Activated CD4-positive, alpha-beta T cell treated with anti-CD3 and anti-CD28 coated beads, Interleukin-2, amount 50 U/mL, for 4 hours (primary cell): ENCODE results near the gene AP4B1.
A peak's percentile ranks its signal among the peaks of the same experiment; 100 is the strongest.

Experiments used
- DNase-seq, 2 experiments: peaks; one replicate each; pipeline ENCODE4 v3.0.0-alpha.2; 2020

Gene AP4B1

GRCh38 chr1:113929750-113930498, 25.3 kb upstream of the AP4B1 start:
- peak; percentile 34 to 41 for DNase-seq

GRCh38 chr1:113928941-113929749, 24.5 kb upstream of the AP4B1 start, which contains the start of gene HIPK1:
HIPK1 (plus strand) TSS chr1:113929324.
- DNase-seq: peak; percentile 91 to 94

GRCh38 chr1:113928187-113928930, 23.8 kb upstream of the AP4B1 start:
- no peak for DNase-seq

- DNase-seq: no peak
Measured at GRCh38 chr1:113924473-113924872, 19.9 kb upstream of the AP4B1 start.

- DNase-seq: no peak
Measured at GRCh38 chr1:113922957-113923356, 18.4 kb upstream of the AP4B1 start.

GRCh38 chr1:113918243-113918642, 13.6 kb upstream of the AP4B1 start:
- DNase-seq: no peak

GRCh38 chr1:113917400-113918082, 12.9 kb upstream of the AP4B1 start:
- no peak for DNase-seq

- no peak for DNase-seq
Measured at GRCh38 chr1:113916974-113917373, 12.4 kb upstream of the AP4B1 start.

- no peak for DNase-seq
Measured at GRCh38 chr1:113913887-113914664, 9.5 kb upstream of the AP4B1 start.

GRCh38 chr1:113913312-113913668, 8.7 kb upstream of the AP4B1 start:
- DNase-seq: no peak

GRCh38 chr1:113912594-113913311, 8.2 kb upstream of the AP4B1 start:
- no peak for DNase-seq

GRCh38 chr1:113905435-113905861, 849 bp upstream of the AP4B1 start:
- DNase-seq: peak in 1 of 2 experiments; percentile 3

GRCh38 chr1:113904293-113904673, 316 bp downstream of the AP4B1 start:
- DNase-seq: peak; percentile 45 to 51

GRCh38 chr1:113903501-113904292, 902 bp downstream of the AP4B1 start:
- DNase-seq: no peak

GRCh38 chr1:113901191-113901590, 3.4 kb downstream of the AP4B1 start:
- no peak for DNase-seq

- no peak for DNase-seq
Measured at GRCh38 chr1:113899111-113899510, 5.5 kb downstream of the AP4B1 start.

- no peak for DNase-seq
Measured at GRCh38 chr1:113898241-113898814, 6.3 kb downstream of the AP4B1 start.

- no peak for DNase-seq
Measured at GRCh38 chr1:113895961-113896360, 8.6 kb downstream of the AP4B1 start.

GRCh38 chr1:113895098-113895497, 9.5 kb downstream of the AP4B1 start:
- no peak for DNase-seq

GRCh38 chr1:113893267-113893666, 11.3 kb downstream of the AP4B1 start:
- DNase-seq: no peak
